K562 (cell line): ENCODE measurements around the gene MICAL2. TPM values are rescaled to one million over a fixed set of nuclear protein-coding genes. Genes with fewer than 3 reads are reported as not detected.

Experiments
- HIVEP1 ChIP-seq: fragments of 250-450 bp; sonication (Bioruptor Pico); IDR thresholded peaks from 2 replicates; pipeline ENCODE4 v1.4.0; 2020; ENCODE audit warnings: mild to moderate bottlenecking
- TOE1 ChIP-seq, 2 experiments: fragments of 450-650 bp in 1 of 2; sonication (generic) in 1 of 2; formaldehyde crosslinking in 1 of 2; IDR thresholded peaks; 2 replicates each; pipeline versions ENCODE4 v1.7.1 to v1.8.0; 2016 to 2022; ENCODE audit warnings: borderline replicate concordance in 2 of 2, mild to moderate bottlenecking in 2 of 2, antibody characterized with exemption in 1 of 2, inconsistent platforms in 1 of 2, low read depth in 1 of 2, missing genetic modification reagents in 1 of 2, moderate library complexity in 1 of 2
- TRIM24 ChIP-seq, 2 experiments: fragments of 450-650 bp; IDR thresholded peaks; 2 replicates each; pipeline ENCODE4 v1.6.1; 2016
- ZNF140 ChIP-seq: fragments of 250-450 bp; sonication (Bioruptor Pico); IDR thresholded peaks from 2 replicates; pipeline ENCODE4 v1.8.0; 2021; ENCODE audit warnings: moderate library complexity, mild to moderate bottlenecking, inconsistent platforms
- ZNF699 ChIP-seq: fragments of 250-450 bp; sonication (Bioruptor Pico); IDR thresholded peaks from 2 replicates; pipeline ENCODE4 v1.8.0; 2021; ENCODE audit warnings: mild to moderate bottlenecking, moderate library complexity; ENCODE audit not compliant: insufficient replicate concordance
- polyA plus RNA-seq, 8 experiments: library from polyadenylated mRNA; depleted of rRNA in 4 of 8; stranded (reverse) in 5 of 8; unstranded in 3 of 8; fragments of >200 nt; fragmentation: Nextera tagmentation in 2 of 8; fragmentation: Illumina TruSeq in 1 of 8; extraction: Ambion mirVana in 2 of 8; extraction: Trizol in 1 of 8; gene quantifications; 2 replicates each; pipeline versions ENCODE4 v1.2.1 to v1.2.3, GENCODE V29; 2011 to 2014; ENCODE audit warnings: inconsistent platforms in 1 of 8, missing spikeins in 1 of 8
- total RNA-seq, 7 experiments: library from RNA; depleted of rRNA in 6 of 7; stranded (reverse); fragments of >200 nt in 6 of 7; fragmentation: Illumina TruSeq in 2 of 7; extraction: Trizol in 2 of 7; gene quantifications; 2 replicates each; pipeline versions ENCODE4 v1.2.1 to v1.2.3, GENCODE V29; 2011 to 2021; ENCODE audit warnings: low replicate concordance in 1 of 7
- TF ChIP-seq, protein P1 (sequence below), 2 experiments: fragments of 150-350 bp in 1 of 2; IDR thresholded peaks; 2 replicates each; pipeline ENCODE4 v1.6.1; 2012 to 2016; ENCODE audit warnings: low read depth in 2 of 2, low read length in 2 of 2, mild to moderate bottlenecking in 1 of 2, moderate library complexity in 1 of 2
- TF ChIP-seq, protein P2 (sequence below): fragments of 250-450 bp; sonication (Bioruptor Pico); IDR thresholded peaks from 2 replicates; pipeline ENCODE4 v1.8.0; 2022; ENCODE audit warnings: moderate library complexity, mild to moderate bottlenecking, inconsistent platforms
- TF ChIP-seq, protein P3 (sequence below): fragments of 450-650 bp; IDR thresholded peaks from 2 replicates; pipeline ENCODE4 v1.6.1; 2016; ENCODE audit warnings: mild to moderate bottlenecking, moderate library complexity

Gene MICAL2
- total and polyA plus RNA-seq, 9 of the 15 experiments (the other 6 are each of a cell fraction or from before 2014, with no cell fraction given), result 4.7 to 64.2 (median 33.6) TPM

DNA sequence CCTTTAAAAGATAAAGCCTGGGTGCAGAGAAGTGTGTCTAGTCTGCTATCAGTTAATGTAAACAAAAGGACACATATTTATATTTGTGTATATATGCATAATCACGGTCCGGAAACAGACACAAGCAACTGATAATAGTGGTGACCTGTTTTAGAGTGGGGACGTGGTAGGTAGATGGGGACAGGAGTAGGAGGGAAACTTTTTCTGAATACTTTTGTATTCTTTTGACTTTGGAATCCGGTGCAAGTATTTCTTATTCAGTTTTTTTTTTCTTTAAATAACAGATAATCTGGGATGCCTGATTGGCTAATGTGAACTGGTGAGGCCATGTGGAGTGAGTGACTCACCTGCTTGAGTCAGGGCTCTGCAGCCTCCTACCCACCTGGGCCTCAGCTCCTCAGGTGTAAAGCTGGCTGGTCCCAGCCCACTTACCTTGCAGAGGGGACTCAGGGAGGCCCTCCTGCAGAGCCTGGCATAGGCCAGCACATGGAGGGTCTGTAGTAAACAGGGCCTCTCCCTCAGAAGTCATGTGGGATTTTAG is 15.3 kb downstream of the MICAL2 start (continued):
- TF ChIP-seq, protein P1, sequence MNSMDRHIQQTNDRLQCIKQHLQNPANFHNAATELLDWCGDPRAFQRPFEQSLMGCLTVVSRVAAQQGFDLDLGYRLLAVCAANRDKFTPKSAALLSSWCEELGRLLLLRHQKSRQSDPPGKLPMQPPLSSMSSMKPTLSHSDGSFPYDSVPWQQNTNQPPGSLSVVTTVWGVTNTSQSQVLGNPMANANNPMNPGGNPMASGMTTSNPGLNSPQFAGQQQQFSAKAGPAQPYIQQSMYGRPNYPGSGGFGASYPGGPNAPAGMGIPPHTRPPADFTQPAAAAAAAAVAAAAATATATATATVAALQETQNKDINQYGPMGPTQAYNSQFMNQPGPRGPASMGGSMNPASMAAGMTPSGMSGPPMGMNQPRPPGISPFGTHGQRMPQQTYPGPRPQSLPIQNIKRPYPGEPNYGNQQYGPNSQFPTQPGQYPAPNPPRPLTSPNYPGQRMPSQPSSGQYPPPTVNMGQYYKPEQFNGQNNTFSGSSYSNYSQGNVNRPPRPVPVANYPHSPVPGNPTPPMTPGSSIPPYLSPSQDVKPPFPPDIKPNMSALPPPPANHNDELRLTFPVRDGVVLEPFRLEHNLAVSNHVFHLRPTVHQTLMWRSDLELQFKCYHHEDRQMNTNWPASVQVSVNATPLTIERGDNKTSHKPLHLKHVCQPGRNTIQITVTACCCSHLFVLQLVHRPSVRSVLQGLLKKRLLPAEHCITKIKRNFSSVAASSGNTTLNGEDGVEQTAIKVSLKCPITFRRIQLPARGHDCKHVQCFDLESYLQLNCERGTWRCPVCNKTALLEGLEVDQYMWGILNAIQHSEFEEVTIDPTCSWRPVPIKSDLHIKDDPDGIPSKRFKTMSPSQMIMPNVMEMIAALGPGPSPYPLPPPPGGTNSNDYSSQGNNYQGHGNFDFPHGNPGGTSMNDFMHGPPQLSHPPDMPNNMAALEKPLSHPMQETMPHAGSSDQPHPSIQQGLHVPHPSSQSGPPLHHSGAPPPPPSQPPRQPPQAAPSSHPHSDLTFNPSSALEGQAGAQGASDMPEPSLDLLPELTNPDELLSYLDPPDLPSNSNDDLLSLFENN (IDR thresholded peaks at IDR 0.05; ENCODE audit: low read depth in 2 of 2, low read length in 2 of 2), result peak in 1 of 2 experiments; percentile 76; a peak in 1 of 4 replicates
- no peak for TF ChIP-seq TOE1 (IDR thresholded peaks at IDR 0.05; ENCODE audit: borderline replicate concordance)
- no peak for TF ChIP-seq TOE1 (CRISPR knock-in tag; IDR thresholded peaks at IDR 0.05; ENCODE audit: borderline replicate concordance, low read depth)
- TF ChIP-seq ZNF140, result no peak
- TF ChIP-seq ZNF699 (CRISPR knock-in tag), result no peak
- no peak for TF ChIP-seq HIVEP1 (CRISPR knock-in tag)
- TF ChIP-seq, protein P2, sequence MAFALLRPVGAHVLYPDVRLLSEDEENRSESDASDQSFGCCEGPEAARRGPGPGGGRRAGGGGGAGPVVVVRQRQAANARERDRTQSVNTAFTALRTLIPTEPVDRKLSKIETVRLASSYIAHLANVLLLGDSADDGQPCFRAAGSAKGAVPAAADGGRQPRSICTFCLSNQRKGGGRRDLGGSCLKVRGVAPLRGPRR, result no peak
- TF ChIP-seq, protein P3, sequence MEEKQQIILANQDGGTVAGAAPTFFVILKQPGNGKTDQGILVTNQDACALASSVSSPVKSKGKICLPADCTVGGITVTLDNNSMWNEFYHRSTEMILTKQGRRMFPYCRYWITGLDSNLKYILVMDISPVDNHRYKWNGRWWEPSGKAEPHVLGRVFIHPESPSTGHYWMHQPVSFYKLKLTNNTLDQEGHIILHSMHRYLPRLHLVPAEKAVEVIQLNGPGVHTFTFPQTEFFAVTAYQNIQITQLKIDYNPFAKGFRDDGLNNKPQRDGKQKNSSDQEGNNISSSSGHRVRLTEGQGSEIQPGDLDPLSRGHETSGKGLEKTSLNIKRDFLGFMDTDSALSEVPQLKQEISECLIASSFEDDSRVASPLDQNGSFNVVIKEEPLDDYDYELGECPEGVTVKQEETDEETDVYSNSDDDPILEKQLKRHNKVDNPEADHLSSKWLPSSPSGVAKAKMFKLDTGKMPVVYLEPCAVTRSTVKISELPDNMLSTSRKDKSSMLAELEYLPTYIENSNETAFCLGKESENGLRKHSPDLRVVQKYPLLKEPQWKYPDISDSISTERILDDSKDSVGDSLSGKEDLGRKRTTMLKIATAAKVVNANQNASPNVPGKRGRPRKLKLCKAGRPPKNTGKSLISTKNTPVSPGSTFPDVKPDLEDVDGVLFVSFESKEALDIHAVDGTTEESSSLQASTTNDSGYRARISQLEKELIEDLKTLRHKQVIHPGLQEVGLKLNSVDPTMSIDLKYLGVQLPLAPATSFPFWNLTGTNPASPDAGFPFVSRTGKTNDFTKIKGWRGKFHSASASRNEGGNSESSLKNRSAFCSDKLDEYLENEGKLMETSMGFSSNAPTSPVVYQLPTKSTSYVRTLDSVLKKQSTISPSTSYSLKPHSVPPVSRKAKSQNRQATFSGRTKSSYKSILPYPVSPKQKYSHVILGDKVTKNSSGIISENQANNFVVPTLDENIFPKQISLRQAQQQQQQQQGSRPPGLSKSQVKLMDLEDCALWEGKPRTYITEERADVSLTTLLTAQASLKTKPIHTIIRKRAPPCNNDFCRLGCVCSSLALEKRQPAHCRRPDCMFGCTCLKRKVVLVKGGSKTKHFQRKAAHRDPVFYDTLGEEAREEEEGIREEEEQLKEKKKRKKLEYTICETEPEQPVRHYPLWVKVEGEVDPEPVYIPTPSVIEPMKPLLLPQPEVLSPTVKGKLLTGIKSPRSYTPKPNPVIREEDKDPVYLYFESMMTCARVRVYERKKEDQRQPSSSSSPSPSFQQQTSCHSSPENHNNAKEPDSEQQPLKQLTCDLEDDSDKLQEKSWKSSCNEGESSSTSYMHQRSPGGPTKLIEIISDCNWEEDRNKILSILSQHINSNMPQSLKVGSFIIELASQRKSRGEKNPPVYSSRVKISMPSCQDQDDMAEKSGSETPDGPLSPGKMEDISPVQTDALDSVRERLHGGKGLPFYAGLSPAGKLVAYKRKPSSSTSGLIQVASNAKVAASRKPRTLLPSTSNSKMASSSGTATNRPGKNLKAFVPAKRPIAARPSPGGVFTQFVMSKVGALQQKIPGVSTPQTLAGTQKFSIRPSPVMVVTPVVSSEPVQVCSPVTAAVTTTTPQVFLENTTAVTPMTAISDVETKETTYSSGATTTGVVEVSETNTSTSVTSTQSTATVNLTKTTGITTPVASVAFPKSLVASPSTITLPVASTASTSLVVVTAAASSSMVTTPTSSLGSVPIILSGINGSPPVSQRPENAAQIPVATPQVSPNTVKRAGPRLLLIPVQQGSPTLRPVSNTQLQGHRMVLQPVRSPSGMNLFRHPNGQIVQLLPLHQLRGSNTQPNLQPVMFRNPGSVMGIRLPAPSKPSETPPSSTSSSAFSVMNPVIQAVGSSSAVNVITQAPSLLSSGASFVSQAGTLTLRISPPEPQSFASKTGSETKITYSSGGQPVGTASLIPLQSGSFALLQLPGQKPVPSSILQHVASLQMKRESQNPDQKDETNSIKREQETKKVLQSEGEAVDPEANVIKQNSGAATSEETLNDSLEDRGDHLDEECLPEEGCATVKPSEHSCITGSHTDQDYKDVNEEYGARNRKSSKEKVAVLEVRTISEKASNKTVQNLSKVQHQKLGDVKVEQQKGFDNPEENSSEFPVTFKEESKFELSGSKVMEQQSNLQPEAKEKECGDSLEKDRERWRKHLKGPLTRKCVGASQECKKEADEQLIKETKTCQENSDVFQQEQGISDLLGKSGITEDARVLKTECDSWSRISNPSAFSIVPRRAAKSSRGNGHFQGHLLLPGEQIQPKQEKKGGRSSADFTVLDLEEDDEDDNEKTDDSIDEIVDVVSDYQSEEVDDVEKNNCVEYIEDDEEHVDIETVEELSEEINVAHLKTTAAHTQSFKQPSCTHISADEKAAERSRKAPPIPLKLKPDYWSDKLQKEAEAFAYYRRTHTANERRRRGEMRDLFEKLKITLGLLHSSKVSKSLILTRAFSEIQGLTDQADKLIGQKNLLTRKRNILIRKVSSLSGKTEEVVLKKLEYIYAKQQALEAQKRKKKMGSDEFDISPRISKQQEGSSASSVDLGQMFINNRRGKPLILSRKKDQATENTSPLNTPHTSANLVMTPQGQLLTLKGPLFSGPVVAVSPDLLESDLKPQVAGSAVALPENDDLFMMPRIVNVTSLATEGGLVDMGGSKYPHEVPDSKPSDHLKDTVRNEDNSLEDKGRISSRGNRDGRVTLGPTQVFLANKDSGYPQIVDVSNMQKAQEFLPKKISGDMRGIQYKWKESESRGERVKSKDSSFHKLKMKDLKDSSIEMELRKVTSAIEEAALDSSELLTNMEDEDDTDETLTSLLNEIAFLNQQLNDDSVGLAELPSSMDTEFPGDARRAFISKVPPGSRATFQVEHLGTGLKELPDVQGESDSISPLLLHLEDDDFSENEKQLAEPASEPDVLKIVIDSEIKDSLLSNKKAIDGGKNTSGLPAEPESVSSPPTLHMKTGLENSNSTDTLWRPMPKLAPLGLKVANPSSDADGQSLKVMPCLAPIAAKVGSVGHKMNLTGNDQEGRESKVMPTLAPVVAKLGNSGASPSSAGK, result no peak
- peak; percentile 39 to 72; a peak in 1 of 4 replicates for TF ChIP-seq TRIM24 (IDR thresholded peaks at IDR 0.05)
